ENCODE measurements around the gene TSPAN8. TPM values are rescaled to one million over a fixed set of nuclear protein-coding genes. Genes with fewer than 3 reads are reported as not detected.

Gene TSPAN8
- total RNA-seq, 1 experiment from 2014 or later, result 0.37 TPM

DNA sequence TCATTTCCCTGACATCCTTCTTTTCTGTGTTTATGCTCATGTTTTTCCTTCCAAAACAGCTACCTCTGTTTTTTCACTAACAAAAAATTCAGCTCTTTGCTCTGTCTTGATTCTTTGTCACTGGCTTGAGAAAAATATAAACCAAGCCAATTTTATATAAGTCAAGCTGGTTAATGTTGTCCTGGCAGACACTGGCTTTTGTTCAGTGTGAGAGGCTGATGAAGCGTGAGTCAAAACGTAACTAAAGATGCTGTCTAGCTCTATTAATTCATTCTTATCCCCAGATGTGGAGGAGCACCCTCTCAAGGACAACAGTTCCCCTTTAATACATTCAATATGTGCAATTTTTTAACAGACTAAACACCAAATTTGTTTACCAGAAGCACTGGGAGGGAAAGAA lies 15.8 kb downstream of the TSPAN8 start:
- no peak overlapping the region for H3K27ac Mint-ChIP-seq
- H3K27me3 Mint-ChIP-seq (ENCODE audit: low read depth), result no peaks in the 10 kb centered on the region; the same call in 1 of the 2 replicates
- CTCF ChIA-PET, result no interaction called here

GRCh38 chr12:71141378-71141926 lies 16.3 kb downstream of the TSPAN8 start:
- H3K4me1 Mint-ChIP-seq, result peaks cover 28% of the 10 kb centered on the region

More for the DNA sequence above, 15.8 kb downstream of the TSPAN8 start:
- TF ChIP-seq, protein P1, sequence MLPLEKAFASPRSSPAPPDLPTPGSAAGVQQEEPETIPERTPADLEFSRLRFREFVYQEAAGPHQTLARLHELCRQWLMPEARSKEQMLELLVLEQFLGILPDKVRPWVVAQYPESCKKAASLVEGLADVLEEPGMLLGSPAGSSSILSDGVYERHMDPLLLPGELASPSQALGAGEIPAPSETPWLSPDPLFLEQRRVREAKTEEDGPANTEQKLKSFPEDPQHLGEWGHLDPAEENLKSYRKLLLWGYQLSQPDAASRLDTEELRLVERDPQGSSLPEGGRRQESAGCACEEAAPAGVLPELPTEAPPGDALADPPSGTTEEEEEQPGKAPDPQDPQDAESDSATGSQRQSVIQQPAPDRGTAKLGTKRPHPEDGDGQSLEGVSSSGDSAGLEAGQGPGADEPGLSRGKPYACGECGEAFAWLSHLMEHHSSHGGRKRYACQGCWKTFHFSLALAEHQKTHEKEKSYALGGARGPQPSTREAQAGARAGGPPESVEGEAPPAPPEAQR (CRISPR knock-in tag; IDR thresholded peaks at IDR 0.05), result no peak
- no peak for TF ChIP-seq OVOL2 (CRISPR knock-in tag; IDR thresholded peaks at IDR 0.05; ENCODE audit: borderline replicate concordance)
- no peaks in the 10 kb centered on the region for H3K9me3 Mint-ChIP-seq
- no peak overlapping the region for H3K4me3 Mint-ChIP-seq
- DNase-seq (ENCODE audit: low spot score) (no peak), ATAC-seq (no peak)
- H3K4me1 Mint-ChIP-seq, result peaks cover 28% of the 10 kb centered on the region
- H3K36me3 Mint-ChIP-seq, result no peaks in the 10 kb centered on the region
- POLR2A ChIA-PET, result no interaction called here

DNA sequence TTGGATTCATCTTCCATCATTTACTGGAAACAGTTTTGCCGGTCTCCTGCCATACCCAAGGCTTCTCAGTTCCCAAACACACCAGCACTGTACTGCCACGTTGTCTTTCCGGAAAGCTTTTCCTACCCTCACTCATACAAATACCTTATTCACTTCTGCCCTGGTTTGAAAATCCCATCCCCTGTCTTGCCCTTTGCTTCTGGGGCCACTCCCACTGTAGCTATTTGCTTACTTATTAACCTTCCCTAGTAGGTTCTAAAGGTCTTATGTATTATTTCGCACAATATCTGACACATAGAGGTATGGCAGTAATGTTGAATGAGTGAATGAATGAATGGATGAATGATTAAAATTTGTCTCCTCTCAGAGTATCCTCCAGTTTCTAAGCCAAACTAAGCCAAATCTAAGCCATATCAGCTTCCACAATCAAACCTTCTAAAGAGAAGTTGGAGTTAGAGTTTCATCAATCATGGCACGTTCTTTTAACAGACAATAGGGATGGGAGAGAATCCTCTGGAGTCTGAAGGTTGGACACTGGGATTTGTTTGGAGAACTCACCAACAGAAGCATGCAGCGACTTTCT lies 18.6 kb downstream of the TSPAN8 start:
- no peak overlapping the region for H3K27ac Mint-ChIP-seq
- POLR2A ChIA-PET, result no interaction called here

More at GRCh38 chr12:71141378-71141926, 16.3 kb downstream of the TSPAN8 start:
- POLR2A ChIA-PET, result no interaction called here
- Mint-ChIP-seq H3K27me3 (ENCODE audit: low read depth) (no peaks in the 10 kb centered on the region; the same call in 1 of the 2 replicates), H3K27ac (no peak overlapping the region), H3K36me3 (no peaks in the 10 kb centered on the region), H3K9me3 (no peaks in the 10 kb centered on the region), H3K4me3 (no peak overlapping the region)
- DNase-seq (ENCODE audit: low spot score), result no peak
- no peak for ATAC-seq
- no peak for TF ChIP-seq NFATC4 (CRISPR knock-in tag; IDR thresholded peaks at IDR 0.05)
- TF ChIP-seq, protein P2, sequence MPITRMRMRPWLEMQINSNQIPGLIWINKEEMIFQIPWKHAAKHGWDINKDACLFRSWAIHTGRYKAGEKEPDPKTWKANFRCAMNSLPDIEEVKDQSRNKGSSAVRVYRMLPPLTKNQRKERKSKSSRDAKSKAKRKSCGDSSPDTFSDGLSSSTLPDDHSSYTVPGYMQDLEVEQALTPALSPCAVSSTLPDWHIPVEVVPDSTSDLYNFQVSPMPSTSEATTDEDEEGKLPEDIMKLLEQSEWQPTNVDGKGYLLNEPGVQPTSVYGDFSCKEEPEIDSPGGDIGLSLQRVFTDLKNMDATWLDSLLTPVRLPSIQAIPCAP (CRISPR knock-in tag; IDR thresholded peaks at IDR 0.05), result no peak
- no peak for TF ChIP-seq ZBTB43 (CRISPR knock-in tag; IDR thresholded peaks at IDR 0.05)
- TF ChIP-seq E2F4 (CRISPR knock-in tag; IDR thresholded peaks at IDR 0.05; ENCODE audit: borderline replicate concordance, low read depth), result no peak
- TF ChIP-seq, protein P3, sequence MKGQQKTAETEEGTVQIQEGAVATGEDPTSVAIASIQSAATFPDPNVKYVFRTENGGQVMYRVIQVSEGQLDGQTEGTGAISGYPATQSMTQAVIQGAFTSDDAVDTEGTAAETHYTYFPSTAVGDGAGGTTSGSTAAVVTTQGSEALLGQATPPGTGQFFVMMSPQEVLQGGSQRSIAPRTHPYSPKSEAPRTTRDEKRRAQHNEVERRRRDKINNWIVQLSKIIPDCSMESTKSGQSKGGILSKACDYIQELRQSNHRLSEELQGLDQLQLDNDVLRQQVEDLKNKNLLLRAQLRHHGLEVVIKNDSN (CRISPR knock-in tag; IDR thresholded peaks at IDR 0.05), result no peak
- TF ChIP-seq, protein P4, sequence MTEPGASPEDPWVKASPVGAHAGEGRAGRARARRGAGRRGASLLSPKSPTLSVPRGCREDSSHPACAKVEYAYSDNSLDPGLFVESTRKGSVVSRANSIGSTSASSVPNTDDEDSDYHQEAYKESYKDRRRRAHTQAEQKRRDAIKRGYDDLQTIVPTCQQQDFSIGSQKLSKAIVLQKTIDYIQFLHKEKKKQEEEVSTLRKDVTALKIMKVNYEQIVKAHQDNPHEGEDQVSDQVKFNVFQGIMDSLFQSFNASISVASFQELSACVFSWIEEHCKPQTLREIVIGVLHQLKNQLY (CRISPR knock-in tag; IDR thresholded peaks at IDR 0.05), result no peak
- no peak for TF ChIP-seq GRHL2 (CRISPR knock-in tag; IDR thresholded peaks at IDR 0.05; ENCODE audit: insufficient replicate concordance, severe bottlenecking)
- TF ChIP-seq SOX15 (CRISPR knock-in tag; IDR thresholded peaks at IDR 0.05), result no peak
- no peak for TF ChIP-seq SP1 (CRISPR knock-in tag; conservative IDR thresholded peaks at IDR 0.05)
- CTCF ChIA-PET, result interaction anchor here (0.8 kb wide), 1 partner anchor 251 kb away, joined by 3 read pairs; no protein-coding TSS in a partner anchor

More for the DNA sequence above, 18.6 kb downstream of the TSPAN8 start:
- Mint-ChIP-seq H3K36me3 (no peaks in the 10 kb centered on the region), H3K27me3 (ENCODE audit: low read depth) (no peaks in the 10 kb centered on the region; the same call in 1 of the 2 replicates), H3K9me3 (no peaks in the 10 kb centered on the region), H3K4me3 (no peak overlapping the region), H3K4me1 (peaks cover 31% of the 10 kb centered on the region)
- ATAC-seq (no peak), DNase-seq (ENCODE audit: low spot score) (no peak)
- CTCF ChIA-PET, result no interaction called here
- TF ChIP-seq, protein P3 (CRISPR knock-in tag; IDR thresholded peaks at IDR 0.05), result no peak
- TF ChIP-seq ZNF423 (CRISPR knock-in tag; IDR thresholded peaks at IDR 0.05), result no peak
- TF ChIP-seq CBFB (CRISPR knock-in tag; IDR thresholded peaks at IDR 0.05; ENCODE audit: low read depth), result no peak
- no peak for TF ChIP-seq FOXJ3 (CRISPR knock-in tag; IDR thresholded peaks at IDR 0.05; ENCODE audit: borderline replicate concordance)

Data from WTC11 (cell line).